Stomach (tissue), 9 donors: ENCODE measurements around the gene COMMD7. TPM values are rescaled to one million over a fixed set of nuclear protein-coding genes. Genes with fewer than 3 reads are reported as not detected.

ENCODE experiments used
- DNase-seq, 2 donors: peaks; one replicate each; pipeline versions ENCODE4 v3.0.0 to v3.0.0-alpha.2; 2013 to 2019
- H3K27ac ChIP-seq, 5 donors: fragments of 200-600 bp in 4 of 5; sonication (generic) in 4 of 5; one replicate each; pipeline ENCODE4 v1.5.1; 2013 to 2019; ENCODE audit warnings: mild to moderate bottlenecking in 1 of 5, moderate library complexity in 1 of 5
- H3K27me3 ChIP-seq, 3 donors: fragments of 200-600 bp; sonication (generic); one replicate each; pipeline ENCODE4 v1.5.1; 2017 to 2019; ENCODE audit warnings: mixed run types in 1 of 3
- H3K36me3 ChIP-seq, 4 donors: fragments of 200-600 bp; sonication (generic); 1 replicate in 3 of 4; 2 replicates in 1 of 4; pipeline ENCODE4 v1.5.1; 2016 to 2019
- H3K4me1 ChIP-seq, 4 donors: fragments of 200-600 bp; sonication (generic); one replicate each; pipeline ENCODE4 v1.5.1; 2016 to 2019
- H3K4me3 ChIP-seq, 4 donors: fragments of 200-600 bp; sonication (generic) in 3 of 4; one replicate each; pipeline ENCODE4 v1.5.1; 2016 to 2019; ENCODE audit warnings: mild to moderate bottlenecking in 1 of 4
- H3K9me3 ChIP-seq, 4 donors: fragments of 200-600 bp; sonication (generic); one replicate each; pipeline ENCODE4 v1.5.1; 2016 to 2019
- EP300 ChIP-seq: sonication (generic); formaldehyde crosslinking; IDR thresholded peaks from one replicate; pipeline ENCODE4 v1.6.1; 2017; ENCODE audit warnings: antibody characterized with exemption
- POLR2A ChIP-seq, 4 donors: fragments of 450-650 bp; IDR thresholded peaks; one replicate each; pipeline ENCODE4 v1.6.1; 2016; ENCODE audit warnings: antibody characterized with exemption in 4 of 4, control low read depth in 2 of 4, mild to moderate bottlenecking in 1 of 4, moderate library complexity in 1 of 4
- POLR2AphosphoS5 ChIP-seq, 3 donors: sonication (generic); formaldehyde crosslinking; IDR thresholded peaks; one replicate each; pipeline ENCODE4 v1.6.1; 2016; ENCODE audit warnings: antibody characterized with exemption in 3 of 3
- WGBS, 5 donors: extraction: QIAGEN DNeasy Blood & Tissue Kit in 3 of 5; methylation state at CpG; one replicate each; pipeline versions ENCODE4 v1.1.5 to v1.1.7; 2013 to 2018; 5-methylcytosine and 5-hydroxymethylcytosine counted together
- intact Hi-C: fragments of 100-400 bp; cut with DNase I; formaldehyde crosslinking; loops from one replicate; pipeline ENCODE4 v1.15.1; 2023; ENCODE audit warnings: low total_unique reads
- polyA plus RNA-seq, 3 donors: library from polyadenylated mRNA; stranded (reverse); fragments of 200-250 nt; gene quantifications; one replicate each; pipeline ENCODE4 v1.2.3, GENCODE V29; 2013
- total RNA-seq, 5 donors: library from RNA; depleted of rRNA; stranded (reverse); fragments of >200 nt; gene quantifications; one replicate each; pipeline versions ENCODE4 v1.1.0 to v1.2.3, GENCODE V29; 2014 to 2016
- TF ChIP-seq, protein P1 (sequence below), 7 experiments: fragments of 450-650 bp in 4 of 7; fragments of 200-600 bp in 3 of 7; sonication (generic) in 3 of 7; IDR thresholded peaks; one replicate each; pipeline ENCODE4 v1.5.1; 2016 to 2019; ENCODE audit warnings: antibody characterized with exemption in 7 of 7, control low read depth in 2 of 7, mild to moderate bottlenecking in 1 of 7
- donor health status: healthy with polysubstance abuse.
- donor health status: Bipolar disorder and iron deficiency.
- donor health status: healthy.

The COMMD7 gene
- total and polyA plus RNA-seq, 8 donors: 3.8 to 61.9 (median 24.3) TPM

DNA sequence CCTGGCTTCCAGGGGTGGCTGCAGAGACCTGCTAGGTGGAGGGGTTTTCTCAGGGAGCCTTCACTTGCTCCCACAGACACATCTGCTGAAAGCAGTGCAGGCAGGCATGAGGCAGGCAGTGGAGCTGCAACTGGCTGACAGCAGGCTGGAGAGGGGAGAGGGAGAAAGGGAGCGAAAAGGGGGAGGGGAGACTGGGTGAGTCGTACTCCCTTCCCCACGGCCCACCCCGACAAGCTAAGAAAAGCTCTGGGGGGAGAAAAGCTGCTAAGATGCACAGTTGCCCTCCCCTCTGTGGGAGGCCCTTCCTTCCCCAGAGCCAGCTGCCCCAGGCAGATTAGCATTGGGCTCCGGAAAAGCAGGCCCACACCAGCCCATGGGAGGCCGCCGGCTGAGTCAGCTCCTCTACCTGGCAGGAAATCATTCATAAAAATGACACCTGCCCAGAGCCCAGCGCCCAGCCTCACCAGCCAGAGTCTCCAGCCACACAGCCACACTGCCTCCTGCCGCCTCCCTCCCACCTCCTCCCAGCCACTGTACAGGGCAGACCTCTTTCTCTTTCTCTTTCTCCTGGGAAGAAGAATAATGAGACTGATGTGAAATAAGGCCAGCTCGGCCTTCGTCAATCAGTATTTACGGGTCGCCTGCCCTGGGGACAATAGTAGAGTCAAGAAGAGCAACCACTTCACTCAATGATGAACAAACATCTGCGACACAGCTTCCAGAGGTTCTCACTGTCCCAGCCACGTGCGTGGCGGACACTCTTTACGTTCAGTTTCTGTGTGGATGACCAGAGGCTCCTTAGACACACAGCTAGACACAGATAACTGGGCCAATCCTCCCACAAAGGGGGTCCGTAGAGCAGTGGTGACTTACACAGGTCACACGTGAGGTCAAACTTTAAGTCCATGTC lies 61.8 kb downstream of the COMMD7 start:
- TF ChIP-seq, protein P1, sequence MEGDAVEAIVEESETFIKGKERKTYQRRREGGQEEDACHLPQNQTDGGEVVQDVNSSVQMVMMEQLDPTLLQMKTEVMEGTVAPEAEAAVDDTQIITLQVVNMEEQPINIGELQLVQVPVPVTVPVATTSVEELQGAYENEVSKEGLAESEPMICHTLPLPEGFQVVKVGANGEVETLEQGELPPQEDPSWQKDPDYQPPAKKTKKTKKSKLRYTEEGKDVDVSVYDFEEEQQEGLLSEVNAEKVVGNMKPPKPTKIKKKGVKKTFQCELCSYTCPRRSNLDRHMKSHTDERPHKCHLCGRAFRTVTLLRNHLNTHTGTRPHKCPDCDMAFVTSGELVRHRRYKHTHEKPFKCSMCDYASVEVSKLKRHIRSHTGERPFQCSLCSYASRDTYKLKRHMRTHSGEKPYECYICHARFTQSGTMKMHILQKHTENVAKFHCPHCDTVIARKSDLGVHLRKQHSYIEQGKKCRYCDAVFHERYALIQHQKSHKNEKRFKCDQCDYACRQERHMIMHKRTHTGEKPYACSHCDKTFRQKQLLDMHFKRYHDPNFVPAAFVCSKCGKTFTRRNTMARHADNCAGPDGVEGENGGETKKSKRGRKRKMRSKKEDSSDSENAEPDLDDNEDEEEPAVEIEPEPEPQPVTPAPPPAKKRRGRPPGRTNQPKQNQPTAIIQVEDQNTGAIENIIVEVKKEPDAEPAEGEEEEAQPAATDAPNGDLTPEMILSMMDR (IDR thresholded peaks at IDR 0.05): no peak
- no peak for TF ChIP-seq POLR2A (IDR thresholded peaks at IDR 0.05)
- no peak for TF ChIP-seq POLR2AphosphoS5 (IDR thresholded peaks at IDR 0.05)
- no peak for TF ChIP-seq EP300
- peak in 1 of 2 donors; percentile 79 for DNase-seq
- peak overlapping the region in 1 of 5 donors; percentile 14 for H3K27ac ChIP-seq

GRCh38 chr20:32680544-32681174 lies 62.6 kb downstream of the COMMD7 start:
- no peak for TF ChIP-seq POLR2A (IDR thresholded peaks at IDR 0.05)
- intact Hi-C loops: loop anchor here (5.0 kb wide), 1 partner anchor 92 kb away; no protein-coding TSS in a partner anchor
- Histone ChIP-seq H3K9me3 (no peaks in the 10 kb centered on the region), H3K4me3 (no peak overlapping the region), H3K27me3 (no peaks in the 10 kb centered on the region), H3K36me3 (no peaks in the 10 kb centered on the region), H3K27ac (no peak overlapping the region), H3K4me1 (peaks cover 0 to 10% (median 4%) of the 10 kb centered on the region in 4 donors)
- 80 to 100% (median 95%) methylated on average over 1 of the region's 1 CpG for WGBS, 5 donors
- DNase-seq: no peak

More for the DNA sequence above, 61.8 kb downstream of the COMMD7 start:
- 43 to 63% (median 57%) methylated on average over 19 to 20 of the region's 20 CpGs for WGBS, 5 donors
- intact Hi-C loops: loop anchor here (5.0 kb wide), 1 partner anchor 91 kb away; no protein-coding TSS in a partner anchor
- Histone ChIP-seq H3K4me1 (peaks cover 0 to 15% (median 6%) of the 10 kb centered on the region in 4 donors), H3K9me3 (no peaks in the 10 kb centered on the region), H3K27me3 (no peaks in the 10 kb centered on the region), H3K36me3 (no peaks in the 10 kb centered on the region), H3K4me3 (no peak overlapping the region)

DNA sequence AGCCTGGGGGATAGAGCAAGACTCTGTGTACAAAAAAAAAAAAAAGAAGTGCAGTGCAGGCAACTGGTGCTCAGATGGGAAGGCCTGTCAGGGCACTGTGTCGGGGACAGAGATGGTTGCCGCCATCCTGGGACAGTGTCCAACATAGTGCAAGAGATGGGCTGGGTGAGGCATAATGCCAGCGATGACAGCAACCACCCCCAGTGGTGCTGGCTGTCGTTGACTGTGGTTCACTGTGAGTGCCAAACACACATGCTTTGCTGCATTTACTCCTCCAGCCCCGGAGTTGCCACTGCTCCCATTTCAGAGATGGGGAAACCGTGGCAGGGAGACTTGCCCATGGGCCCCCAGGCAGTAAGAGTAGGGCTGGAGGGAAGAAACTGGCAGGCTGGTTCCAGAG lies 64.3 kb downstream of the COMMD7 start:
- H3K27ac ChIP-seq: no peak overlapping the region
- H3K4me1 ChIP-seq: peaks cover 0 to 11% (median 2%) of the 10 kb centered on the region in 4 donors
- no peak overlapping the region for H3K4me3 ChIP-seq
- no peaks in the 10 kb centered on the region for H3K9me3 ChIP-seq
- intact Hi-C loops: no loop called here
- H3K27me3 ChIP-seq: no peaks in the 10 kb centered on the region
- WGBS, 5 donors: 64 to 87% (median 72%) methylated on average over 6 of the region's 6 CpGs
- no peaks in the 10 kb centered on the region for H3K36me3 ChIP-seq
- TF ChIP-seq, protein P1 (IDR thresholded peaks at IDR 0.05): no peak
- TF ChIP-seq EP300 (no peak), POLR2A (IDR thresholded peaks at IDR 0.05) (no peak), POLR2AphosphoS5 (IDR thresholded peaks at IDR 0.05) (no peak)
- no peak for DNase-seq

- intact Hi-C loops: no loop called here
- Histone ChIP-seq H3K27me3 (no peaks in the 10 kb centered on the region), H3K4me1 (peaks cover 0 to 14% (median 3%) of the 10 kb centered on the region in 4 donors), H3K9me3 (no peaks in the 10 kb centered on the region), H3K36me3 (no peaks in the 10 kb centered on the region), H3K4me3 (no peak overlapping the region), H3K27ac (no peak overlapping the region)
- DNase-seq: no peak
- 72 to 85% (median 78%) methylated on average over 13 of the region's 13 CpGs for WGBS, 5 donors
- TF ChIP-seq EP300: no peak
- TF ChIP-seq, protein P1 (IDR thresholded peaks at IDR 0.05): no peak
- TF ChIP-seq POLR2AphosphoS5 (IDR thresholded peaks at IDR 0.05): no peak
- no peak for TF ChIP-seq POLR2A (IDR thresholded peaks at IDR 0.05)
These were observed 67.9 kb downstream of the COMMD7 start for GRCh38 chr20:32675223-32675975.
